ENCODE results near the gene AKAP8.
"Not testable (repeated sequence)": the region's sequence is repeated elsewhere in the genome, so short reads cannot be mapped to it uniquely, and the experiment has no call there.

The AKAP8 gene

DNA sequence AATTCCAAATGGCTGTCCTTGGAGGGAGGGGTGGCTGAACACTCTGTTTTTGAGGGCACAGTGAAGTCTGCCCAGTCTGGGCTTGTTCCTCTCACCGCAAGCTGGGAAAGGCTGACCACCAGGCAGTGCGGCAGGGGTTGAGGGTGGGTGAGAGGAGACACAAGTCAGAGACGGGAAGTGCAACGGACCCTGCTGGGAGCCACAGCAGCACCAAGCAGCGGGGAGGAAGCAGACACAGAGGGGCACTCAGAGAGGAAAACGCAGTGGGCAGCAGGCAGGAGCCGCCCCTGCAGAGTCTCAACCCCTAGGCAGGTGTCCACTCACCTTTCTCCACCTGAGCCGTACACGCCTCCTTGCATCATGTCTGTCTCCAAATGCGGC lies 23.6 kb upstream of the AKAP8 start:
- DNase-seq: no peak

DNA sequence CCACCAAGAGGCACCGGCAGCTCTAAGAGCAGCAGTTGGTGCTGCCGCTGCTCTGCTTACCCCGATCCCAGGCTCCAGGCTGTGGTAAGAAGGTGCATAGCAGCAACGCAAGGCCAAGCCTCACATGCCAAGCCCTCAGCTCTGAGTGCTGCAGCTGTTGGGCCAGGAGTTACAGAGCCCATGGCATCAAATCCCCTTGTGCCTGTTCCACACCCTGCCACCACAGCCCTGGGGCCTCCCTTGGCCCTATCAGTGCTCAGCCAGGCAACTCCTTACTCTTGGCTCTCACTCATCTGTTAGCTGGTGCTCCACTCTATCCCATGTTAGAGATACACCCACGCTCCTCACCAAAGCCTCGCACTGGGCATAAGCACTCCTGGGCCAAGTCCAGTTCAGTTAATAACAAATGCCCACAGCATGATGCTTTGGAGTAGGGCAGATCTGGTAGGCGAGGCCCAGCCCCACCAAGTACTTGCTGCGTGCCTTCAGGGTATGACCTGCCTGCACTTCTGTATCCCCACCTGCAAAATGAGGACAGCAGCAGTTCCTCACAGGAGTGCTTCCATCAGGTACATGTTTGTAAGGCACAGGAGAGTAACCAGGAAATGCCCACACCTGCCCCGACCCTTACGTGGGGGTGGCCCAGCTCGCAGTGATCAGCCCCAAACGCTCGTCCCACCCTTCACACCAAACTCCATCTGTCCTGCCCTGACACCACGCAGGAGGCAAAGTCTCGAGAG lies 23.0 kb upstream of the AKAP8 start:
- DNase-seq: no peak

DNA sequence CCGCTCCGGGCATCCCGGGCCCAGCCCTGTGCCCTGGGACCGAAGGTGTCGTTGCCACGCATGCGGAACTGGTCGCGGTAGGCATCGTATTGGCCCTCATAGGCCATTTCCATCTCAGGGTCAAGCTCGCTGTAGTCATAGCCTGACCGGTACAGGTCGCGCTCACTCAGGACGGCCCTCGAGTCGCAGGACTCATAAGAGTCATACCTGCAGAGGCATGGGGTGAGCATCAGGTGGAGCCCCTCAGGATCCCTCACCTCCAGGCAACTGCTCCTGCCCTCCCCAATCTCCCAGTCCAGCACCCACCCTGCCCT lies 21.8 kb upstream of the AKAP8 start:
- no peak for DNase-seq

DNA sequence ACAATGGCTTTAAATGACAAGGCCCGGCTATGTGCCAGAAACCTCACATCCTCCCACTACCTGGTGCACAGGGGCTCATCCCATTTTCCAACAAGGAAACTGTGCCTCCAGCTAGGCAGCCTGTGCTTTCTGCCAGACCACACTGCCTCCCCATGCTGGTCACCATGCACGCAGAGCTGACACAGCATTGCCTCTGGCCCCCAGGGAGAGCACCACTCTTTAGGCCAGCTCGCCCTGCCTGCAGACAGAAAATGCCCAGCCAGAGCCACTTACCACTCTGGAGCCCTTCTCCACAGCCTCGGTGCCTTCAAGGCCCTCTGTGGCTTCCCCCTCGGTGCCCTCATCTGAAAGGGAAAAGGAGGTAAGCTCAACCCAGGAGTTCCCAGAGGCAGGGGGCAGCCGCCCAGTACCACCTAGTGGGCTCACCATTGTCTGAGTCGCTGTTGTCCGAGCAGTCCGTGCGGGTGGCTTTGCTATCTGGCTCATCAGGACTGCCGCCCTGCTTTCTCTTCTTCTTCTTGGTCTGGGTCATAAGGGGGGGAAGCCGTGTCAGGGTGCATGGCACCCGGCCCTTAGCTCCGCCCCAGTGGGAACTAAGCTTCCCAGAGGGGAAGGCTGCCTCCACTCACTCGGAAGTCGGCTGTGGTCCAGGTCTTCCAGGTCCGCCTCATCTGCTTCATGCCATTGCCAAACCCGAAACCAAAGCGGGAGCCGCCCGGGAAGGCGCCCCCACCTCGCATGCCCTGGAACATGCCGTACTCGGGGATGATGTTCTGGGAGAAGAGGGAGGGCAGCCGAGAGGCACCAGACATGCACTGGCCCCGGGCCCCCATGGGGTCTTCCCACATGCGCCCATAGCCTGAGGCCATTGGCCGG lies 21.2 kb upstream of the AKAP8 start:
- no peak for DNase-seq

DNA sequence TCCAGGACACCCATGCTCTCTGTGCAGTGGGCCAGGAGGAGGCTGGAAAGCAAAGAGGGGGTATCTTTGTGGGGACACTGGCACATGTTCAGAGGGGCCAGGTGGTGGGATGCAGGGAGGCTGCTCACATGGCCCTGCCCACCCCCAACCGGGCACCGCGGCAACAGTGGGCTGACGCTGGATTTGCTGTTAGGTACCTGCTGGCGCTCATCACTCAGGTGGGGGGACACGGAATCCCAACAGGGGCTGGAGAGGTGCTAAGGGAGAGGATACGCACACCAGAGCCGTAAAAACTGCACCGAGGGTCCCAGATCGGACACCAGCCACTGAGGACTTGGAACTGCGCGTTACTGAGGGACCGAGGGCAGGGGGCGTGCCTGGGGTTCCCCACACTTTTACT lies 20.0 kb upstream of the AKAP8 start:
- DNase-seq: no peak

DNA sequence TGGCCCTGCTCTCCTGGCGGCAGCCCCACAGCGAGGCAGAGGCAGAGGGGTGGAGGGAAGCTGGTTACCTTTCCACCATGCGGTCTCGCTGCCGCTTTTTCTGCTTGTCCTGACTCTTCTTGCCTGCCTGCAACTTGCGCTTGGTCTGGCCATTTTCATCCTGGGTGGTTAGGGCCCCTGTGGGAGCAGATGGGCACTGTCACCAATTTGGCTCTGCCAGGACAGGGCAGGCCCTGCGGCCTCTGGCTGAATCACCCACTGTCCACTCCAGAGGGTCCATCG lies 19.6 kb upstream of the AKAP8 start:
- no peak for DNase-seq

DNA sequence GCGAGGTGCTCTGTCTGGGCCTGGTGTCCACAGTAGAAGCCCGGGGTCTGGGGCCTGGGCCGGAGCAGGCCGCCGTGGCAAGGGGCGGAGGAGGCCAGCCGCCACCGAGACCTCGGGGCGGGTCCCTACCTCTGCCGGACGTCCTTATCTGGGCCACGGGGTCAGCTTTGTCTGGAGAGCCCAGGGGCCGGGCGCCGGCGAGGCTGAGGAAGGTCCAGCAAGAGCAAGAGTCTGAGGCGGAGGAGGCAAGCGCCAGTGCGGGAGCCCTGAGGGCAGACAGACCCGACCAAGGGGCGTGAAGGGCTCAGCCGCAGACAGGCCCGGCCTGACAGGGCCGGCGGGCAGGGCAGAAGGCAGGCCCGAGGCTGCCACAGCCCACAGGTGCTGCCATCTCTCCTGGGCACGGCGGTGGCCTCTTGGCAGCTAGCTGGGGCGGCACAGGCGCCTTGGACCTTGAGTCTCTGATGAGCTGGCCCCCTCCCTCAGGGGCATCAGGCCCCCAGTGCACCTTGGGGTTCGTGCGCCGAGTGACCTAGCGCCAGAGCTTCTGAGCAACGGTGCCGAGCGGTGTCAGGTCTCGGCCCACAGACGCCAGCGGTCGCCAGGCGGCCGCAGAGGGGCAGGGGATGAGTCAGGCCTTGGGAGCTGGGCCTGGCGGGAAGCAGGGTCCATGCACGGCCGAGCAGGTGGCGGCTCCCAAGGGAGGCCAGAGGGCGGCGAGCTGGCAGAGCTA lies 19.1 kb upstream of the AKAP8 start:
- DNase-seq: no peak

DNA sequence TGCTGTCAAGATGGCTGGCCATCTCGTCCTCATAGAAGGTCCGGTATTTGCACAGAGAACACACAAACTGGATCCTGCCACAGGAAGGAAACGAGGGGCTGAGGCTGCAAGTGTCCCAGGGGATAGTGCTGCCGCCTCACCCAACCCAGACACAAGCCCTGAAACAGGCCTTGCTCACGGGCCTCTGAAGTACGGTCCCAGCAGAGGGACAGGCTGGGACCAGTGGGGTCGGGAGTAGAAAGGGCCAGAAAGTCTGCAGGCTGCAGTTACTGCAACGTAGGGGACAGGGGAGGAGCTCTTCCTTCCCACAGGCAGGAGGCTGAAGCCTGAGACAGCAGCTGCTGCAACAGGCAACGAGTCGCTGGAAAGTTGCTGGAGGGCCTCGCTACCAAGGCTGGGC lies 18.2 kb upstream of the AKAP8 start:
- no peak for DNase-seq

DNA sequence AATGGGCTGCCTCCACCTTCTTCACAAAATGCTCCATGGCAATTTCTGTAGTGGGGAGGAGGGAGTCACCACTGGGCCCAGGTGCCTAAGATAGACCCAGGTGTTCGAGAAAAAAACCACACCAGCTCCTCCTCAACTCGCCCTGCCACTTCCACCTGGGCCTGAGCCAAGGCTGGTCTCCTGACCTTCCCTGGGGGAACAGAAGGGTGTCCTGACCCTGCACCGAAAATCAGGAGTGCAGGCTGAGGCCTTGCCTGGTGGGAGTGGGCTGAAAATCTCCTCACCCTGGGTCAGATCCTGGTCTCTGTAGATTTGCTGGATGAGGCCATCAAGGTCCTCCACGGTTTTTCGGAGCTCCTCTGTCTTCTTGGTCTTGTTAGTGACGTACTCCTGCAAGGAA lies 17.6 kb upstream of the AKAP8 start:
- no peak for DNase-seq

DNA sequence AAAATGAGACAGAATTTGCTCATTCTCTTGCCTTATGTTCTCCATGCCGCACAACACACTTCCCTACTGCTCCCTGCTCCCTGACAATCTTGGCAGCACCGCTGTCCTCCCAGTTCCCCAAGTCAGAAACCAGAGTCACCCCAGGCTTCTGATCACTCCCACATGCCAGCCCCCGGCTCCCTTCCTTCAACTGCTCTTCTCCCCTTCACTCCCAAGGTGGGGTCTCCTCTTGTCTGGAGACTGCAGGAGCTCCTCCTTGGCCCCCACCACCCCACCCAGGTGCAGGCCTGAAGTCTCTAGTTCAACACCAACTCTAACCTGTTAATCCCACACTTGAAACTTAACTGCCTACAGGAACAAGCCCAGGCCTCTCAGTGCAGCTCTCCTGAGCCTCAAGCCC lies 16.8 kb upstream of the AKAP8 start:
- no peak for DNase-seq

DNA sequence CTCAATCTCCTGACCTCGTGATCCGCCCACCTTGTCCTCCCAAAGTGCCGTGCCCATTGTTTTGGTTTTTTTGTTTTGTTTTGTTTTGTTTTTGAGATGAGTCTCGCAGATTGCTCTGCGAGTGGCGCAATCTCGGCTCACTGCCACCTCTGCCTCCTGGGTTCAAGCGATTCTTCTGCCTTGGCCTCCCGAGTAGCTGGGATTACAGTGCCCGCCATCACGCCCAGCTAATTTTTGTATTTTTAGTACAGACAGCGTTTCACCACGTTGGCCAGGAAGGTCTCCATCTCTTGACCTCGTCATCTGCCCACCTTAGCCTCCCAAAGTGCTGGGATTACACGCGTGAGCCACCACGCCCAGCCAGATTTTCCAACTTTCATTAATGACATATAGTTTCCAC lies 15.7 kb upstream of the AKAP8 start:
- not testable (repeated sequence) for DNase-seq

DNA sequence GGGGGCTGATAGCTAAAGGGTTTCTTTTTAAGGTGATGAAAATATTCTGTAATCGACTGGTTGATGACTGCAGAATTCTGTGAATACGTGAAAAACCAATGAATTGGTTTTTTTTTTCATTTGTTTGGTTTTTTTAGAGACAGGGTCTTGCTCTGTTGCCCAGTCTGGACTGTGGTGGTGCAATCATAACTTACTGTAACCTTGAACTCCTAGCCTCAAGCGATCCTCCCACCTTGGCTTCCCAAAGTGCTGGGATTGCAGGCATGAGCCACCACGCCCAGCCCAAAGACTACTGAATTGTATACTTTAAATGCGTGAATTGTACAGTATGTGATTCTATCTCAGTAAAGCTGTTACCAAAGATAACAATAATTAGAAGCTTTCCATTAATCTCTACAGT lies 14.8 kb upstream of the AKAP8 start:
- no peak for DNase-seq

DNA sequence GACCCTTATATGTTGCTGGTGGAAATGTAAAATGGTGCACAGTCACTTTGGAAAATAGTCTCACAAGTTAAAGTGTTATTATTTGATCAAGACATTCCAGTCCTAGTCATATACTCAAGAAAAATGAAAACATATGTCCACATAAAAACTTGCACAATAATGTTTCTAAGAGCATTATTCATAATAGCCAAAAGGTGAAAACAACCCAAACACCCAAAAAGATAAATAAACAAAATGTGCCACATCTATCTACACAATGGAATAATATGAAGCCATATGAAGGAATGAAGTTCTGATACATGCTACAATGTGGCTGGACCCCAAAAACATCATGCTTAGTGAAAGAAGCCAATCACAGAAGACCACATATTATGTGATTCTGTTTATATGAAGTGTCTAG lies 14.4 kb upstream of the AKAP8 start:
- DNase-seq: no peak

DNA sequence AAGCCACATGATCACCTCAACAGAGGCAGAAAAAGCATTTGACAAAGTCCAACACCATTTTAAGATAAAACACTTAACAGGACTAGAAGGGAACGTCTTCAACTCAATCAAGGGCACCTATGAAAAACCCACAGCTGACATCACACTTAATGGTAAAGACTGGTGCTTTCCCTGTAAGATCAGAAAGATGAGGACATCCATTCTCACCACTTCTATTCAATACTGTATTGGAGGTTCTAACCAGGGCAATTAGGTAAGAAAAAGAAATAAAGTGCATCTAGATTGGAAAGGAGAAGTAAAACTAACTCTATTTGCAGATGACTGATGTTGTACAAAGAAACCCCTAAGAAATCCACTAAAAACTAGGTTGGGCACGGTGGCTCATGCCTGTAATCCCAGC lies 11.2 kb upstream of the AKAP8 start:
- DNase-seq: no peak

DNA sequence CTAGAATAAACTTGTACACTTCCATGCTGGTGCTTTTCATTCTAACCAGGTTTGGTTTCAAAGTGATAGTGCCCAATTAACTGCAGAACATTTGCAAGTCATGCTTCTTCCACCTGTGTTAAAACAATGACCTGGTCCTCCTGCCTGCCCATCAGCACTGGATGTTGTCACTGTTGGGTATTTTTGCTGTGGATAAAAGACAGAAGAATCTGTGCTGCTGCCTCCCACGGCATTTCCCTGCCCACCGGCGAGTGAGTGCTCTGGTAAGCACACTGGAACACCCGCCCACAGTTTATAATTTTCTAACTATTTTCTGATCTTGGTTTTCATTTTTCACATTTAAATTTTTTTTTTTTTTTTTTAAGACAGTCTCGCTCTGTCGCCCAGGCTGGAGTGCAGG lies 2.3 kb upstream of the AKAP8 start:
- no peak for DNase-seq

DNA sequence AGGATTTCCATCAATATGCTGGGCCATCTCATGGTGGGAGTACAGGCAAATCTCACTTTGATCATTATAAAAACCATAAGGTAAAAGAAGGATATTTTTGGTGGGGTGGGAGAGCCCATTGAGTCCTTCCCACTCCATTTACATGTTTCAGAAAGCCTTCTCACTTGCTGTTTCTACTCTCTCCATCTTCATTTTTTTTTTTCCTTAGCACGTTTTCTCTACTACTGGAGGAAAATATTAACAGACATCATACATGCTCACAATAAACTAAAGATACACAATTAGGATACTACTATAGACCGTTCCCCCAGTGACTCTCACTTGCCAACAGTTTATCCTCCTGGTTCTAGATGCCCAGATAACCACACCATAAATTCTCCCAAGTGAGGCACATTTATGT lies 1.8 kb upstream of the AKAP8 start:
- no peak for DNase-seq

DNA sequence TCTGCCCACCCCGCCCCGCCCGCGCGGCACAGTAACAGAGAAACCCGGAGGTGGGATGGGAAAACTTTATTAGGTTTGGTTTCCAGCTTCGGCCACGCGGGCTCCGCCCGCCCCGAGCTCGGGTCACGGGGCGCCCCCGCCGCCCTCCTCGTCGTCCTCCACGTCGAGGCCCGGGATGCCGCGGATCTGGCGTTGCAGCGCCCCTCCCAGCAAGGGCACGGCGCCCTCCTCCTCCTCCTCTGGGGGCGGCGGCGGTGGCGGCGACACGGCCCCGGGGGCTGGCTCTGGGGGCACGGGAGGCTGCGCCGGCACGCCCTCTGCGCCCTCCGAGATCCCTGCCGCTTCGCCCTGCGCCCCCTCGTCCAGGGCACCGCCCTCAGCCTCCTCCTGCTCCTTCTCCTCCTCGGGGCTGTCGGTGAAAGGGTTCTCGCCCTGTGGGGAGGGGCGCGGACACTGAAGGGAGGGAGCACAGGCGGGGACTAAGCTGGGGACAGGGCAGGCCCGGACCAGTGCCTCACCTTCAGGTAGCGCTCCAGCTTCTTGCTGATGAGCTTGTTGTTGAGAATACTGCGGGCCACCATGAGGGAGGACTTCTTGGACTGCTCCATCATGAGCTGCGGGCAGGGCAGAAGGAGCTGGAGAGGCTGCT lies 536 bp upstream of the AKAP8 start:
- peak; percentile 6 to 43 for DNase-seq

DNA sequence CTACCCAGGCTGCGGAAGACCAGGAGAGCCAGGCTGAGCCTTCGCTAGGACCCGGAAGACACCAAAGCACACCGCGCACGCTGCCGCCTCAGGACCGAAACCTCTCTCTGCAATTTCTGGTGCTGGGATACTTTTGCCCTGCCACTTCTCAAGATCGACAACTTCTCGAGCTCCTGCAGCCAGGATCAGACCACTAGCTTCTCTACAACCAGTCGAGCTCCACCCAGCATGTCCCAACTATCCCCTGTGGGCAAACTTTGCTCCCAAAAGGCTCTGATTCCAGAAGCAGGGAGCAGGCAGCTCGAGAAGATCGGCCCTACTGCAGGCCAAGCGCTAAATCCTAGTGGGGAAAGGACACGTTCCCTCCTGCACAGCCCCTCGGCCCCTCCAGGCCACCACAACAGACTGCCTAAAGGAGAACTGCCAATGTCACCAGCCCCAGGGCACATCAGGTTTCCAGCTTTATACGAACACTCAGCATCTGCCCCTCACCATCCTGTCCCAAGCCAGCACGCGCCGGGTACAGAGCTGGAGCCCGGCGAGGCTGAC lies 979 bp downstream of the AKAP8 start:
- peak in 1 of 2 experiments; percentile 39 for DNase-seq

DNA sequence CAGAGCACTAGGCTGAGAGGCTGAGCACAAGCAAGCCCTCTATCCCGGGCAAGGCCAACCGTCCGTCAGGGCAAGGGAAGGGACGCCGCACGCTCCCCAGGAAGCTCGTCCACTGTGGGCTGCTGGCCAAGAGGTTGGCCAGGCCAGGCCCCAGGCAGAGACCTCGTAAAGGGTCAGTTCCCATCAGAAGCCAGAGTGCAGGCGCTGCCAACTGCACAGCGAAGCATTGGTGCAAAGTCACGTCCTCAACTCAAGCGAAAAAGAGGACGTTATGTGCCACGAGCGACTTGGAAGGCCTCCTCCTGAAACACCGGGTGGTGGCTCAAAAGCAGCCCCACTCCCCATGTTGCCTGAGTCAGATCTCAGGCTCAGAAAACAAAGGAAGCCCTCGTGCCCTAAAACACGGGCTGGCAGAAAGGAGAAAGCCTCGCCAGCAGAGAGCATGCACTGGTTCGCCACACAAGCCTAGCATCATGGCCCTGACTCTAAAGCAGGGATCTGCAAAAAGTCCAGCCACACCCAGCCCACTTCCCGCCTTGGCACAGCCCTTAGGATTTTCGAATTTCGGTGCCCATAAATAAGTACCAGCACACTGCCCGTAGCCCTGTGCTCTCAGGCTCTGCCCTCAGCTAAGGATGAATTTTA lies 4.7 kb downstream of the AKAP8 start:
- DNase-seq: no peak

DNA sequence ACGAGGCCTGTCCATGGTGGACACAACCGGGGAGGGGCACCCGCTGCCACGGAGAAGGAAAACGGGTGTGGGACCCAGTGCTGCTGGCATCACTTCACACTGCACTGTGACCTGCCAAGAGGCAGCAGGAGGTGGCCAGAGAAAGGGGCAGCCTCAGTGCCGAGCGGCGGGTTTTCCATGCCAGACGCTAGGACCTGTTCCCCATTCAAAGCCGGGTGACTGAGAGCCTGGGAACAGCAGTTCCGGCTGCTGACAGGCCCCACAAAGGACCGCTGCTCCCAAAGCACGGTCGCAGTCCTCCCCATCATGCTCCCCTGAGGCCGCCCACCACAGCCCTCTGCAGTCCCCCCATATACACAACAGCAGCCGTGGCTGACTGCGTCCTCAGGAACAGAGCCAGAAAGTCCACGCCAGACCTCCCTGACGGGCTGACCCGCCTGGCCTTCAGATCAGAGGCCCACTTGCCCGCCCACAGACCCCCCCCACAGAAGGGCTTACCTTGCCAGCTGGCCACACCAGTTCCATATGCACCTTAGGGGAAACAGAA lies 5.4 kb downstream of the AKAP8 start:
- no peak for DNase-seq

DNA sequence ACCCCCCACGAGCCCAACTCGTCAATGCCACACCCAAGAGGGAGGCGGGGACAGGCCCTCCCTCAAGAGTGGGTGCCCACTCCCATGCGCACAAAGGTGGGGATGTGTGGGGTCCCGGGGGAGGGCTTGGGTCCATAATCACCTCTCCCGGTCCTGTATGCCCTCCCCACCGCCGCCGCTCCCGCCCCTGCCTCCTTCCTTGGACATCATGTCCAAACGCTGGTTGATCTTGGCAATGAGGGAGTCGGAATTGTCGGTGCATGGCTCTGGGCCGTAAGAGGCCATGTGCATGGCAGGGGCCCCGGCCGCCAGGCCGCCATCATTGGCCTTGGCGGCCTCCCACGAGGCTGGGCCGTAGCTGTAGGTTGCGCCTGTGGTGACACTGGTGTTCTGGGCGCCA lies 5.9 kb downstream of the AKAP8 start:
- no peak for DNase-seq

DNA sequence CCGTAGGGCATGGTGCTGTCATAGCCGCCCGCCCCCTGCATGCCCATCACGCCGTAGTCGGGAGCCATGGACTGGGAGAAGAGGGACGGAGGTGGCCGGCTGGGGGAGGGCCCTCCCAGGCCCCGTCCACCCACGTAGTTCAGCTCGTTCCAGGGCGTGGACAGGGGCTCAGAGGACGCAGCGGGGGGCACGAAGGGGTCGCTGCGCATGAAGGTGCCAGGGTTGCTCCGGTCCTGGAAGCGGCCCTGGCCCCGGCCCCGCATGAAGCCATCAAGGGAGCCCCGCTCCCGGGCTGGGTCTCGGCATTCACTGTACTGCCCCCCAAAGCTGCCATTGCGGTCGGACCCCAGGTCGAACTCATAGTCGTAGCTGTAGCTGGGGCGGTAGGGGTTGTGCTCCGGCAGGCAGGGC lies 6.7 kb downstream of the AKAP8 start:
- DNase-seq: no peak

DNA sequence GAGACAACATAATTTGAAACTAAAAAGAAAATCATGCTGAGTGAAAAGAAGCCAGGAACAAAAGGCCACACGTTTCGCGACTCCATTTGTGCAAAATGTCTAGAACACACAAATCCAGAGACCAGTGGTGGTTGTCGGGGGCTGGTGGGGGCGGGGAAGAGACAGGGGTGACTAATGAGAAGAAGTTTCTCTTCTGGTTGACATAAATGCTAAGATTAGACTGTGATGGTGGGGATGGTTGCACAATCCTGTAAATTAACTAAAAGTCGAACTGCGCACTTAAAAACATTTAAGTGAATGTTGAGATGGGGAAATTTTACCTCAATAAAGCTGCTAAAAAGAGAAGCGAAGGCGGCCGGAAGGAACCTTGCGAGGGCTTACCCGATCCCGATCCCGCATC lies 7.1 kb downstream of the AKAP8 start:
- DNase-seq: no peak

Measured in SHP77 (cell line).